CD4-positive, alpha-beta T cell treated with Interferon gamma for 1 hour (primary cell): ENCODE data around the gene SCAANT1.
A peak's percentile ranks its signal among the peaks of the same experiment; 100 is the strongest.

ENCODE experiments used
- DNase-seq: peaks from one replicate; pipeline ENCODE4 v3.0.0-alpha.2; 2020

Gene SCAANT1

DNA sequence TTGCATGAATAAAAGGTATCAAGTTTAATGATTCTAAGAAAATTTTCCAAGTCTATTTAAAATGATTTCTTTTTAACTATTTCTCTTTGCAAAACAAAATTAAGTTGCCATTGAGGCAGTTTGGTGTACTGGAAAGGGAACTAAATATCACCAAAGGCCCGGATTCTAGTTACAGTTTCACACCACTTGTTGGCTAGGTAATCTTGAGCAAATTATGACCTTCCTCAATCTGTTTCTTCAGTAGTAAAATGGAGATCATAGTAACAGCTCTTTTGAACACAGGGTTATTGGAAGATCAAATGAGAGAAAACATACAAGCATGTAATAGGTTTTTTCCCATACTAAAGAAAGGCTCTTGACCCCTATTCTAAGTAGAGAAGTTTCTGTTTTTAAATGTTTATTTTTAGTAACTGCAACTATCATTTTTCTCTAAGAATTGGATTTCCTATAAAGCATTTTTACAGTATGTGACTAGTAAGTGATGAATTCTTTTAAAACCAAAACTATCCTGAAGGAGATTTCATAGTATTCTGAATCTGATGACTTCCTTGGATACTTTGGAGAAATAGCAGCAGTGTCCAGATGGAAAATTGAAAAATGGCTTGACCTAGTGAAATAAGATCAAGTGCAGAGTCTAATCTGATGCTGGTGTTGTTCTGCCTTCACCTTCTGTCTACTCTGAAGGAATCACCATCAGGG, 15.7 kb downstream of the SCAANT1 start:
- DNase-seq = no peak

DNA sequence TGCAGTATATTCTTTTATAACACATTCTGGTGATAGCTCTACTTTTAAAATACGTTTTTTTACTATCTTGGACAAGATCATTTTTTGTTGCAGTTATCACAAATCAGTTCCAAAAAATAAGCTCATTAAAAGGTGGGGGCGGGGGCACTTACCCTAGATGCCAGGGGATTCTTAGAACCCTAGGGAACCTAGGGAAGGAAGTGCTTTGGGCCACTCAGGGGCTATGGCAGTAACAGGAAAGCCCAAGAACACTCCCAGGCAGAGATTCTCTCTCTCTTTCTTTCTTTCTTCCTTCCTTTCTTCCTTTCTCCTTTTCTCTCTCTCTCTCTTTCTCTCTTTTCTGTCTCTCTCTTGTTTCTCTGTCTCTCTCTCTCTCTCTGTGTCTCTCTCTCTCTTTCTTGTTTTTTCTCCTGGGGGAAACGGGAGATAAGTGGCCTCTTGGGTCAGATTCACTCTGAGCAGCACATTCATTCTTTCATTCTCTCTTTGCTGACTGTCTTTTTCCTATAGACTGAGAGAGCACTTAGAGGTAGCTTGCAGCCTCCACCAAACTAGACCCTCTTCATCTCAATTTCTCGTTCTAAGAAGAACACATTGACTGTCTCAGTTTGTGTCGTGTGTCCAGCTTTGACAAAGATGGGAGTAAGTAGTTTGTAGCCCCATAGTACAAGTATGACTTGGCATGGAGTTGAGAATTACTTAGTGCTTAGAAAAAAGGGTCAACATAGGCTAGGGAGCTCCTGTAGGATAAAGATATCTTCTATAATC, 16.6 kb downstream of the SCAANT1 start:
- DNase-seq = no peak

DNA sequence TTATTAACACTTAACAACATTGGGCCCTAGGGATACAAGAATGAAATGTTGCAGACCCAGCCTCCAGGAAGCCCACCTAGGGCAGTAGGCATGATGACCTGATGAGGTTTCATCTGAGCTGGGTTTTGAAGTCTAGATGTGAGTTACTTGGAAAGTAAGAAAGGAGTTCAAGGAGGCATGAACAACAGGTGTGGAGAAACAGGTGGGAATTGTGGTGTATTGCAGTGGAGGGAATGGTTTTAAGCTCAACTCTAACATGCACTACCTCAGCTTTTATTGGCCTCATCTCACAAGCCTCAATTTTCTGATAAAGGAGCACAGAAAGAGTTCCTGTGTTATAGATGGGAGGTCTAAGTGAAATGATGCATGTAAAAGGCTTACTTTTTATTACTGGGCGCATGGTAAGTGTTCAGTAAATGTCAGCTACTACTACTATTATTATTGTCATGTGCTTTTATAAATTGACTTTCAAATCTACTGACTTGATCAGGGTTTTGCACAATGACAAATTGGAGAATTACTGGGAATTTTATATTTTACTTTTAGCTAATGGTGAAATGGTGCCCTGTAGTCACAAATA, 19.3 kb downstream of the SCAANT1 start:
- DNase-seq = no peak

DNA sequence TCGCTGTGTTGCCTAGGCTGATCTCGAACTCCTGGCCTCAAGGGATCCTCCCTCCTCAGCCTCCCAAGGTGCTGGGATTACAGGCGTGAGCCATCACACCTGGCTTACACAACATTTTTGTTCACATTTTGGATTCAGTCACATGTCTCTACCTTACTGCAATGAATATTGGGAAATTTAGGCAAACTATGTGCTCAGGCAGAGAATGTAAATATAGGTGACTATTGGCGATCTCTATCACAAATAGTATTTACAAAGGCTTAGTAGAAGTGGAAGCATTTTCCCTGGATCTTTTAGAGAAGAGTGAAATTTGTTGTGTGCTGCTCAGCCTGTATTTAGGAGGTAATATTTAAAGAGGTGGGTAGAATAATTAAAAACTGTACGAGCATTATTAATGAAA, 20.7 kb downstream of the SCAANT1 start:
- no peak for DNase-seq

DNA sequence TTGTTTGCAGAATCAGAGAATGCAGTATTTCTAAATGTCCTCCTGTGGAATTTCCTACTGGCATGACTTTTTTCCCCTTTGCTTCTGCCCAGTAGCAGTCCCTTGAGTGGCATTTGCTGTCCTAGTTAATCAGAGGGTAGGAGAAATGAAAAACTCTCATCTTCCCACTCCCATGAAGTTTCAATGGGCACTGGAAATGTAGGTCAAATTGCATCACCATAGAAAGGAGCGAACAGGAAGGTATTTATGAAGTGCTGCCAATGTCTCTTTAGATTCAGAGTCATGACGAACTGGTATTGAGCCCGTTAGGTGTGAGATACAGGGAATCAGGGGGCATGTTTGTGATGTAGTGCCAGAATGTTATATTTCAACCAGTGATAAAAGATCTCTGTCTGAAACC, 25.3 kb downstream of the SCAANT1 start:
- no peak for DNase-seq

DNA sequence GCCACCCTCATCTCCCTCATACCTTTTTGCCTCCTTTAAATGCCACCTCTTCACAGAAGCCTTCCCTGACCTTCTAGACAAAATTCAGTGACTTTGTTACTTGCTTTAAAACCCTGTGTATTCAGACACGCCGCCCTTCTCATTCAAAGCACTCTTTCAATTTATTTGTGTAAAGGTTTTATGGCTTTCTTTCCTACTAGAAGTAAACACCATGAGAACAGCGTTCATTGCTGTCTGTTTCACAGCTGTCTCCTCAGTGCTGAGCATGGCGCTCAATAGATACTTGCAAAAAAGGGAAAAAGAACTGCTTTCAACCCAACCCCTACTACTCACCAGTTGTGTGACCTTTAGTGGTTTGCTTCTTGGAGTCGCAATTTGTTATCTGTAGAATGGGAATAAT, 31.5 kb downstream of the SCAANT1 start:
- DNase-seq = no peak

DNA sequence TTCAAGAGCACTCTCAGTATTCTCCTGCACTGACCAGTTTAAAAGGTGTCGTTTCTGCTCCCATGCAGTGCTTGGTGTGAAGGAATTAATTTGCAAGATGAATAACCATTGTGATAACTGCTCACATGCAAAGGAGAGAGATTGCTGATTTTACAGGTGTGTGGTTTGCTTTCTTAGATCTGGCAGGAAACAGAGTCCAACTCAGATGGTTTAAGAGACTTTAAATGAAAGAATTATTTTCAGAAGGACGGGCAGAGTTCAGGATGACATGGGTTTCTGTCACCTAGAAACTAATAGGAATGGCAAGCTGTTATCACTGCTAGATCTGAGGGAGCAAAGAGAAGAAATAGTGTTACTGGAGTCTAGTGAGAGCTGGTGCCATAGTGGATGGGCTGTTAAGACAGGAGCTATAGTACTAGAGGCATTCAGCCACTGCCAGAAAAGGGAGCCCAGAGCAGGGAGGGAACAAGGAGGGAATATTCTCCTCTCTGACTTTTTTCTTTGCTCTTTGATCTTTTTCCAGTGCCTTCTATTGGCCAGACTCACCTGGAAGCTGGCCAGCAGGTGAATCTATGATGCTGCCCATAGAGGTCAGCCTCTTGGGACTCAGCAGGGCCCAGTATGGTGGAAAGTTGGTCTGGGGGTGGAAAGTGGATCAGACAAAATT, 33.7 kb downstream of the SCAANT1 start:
- DNase-seq = no peak

DNA sequence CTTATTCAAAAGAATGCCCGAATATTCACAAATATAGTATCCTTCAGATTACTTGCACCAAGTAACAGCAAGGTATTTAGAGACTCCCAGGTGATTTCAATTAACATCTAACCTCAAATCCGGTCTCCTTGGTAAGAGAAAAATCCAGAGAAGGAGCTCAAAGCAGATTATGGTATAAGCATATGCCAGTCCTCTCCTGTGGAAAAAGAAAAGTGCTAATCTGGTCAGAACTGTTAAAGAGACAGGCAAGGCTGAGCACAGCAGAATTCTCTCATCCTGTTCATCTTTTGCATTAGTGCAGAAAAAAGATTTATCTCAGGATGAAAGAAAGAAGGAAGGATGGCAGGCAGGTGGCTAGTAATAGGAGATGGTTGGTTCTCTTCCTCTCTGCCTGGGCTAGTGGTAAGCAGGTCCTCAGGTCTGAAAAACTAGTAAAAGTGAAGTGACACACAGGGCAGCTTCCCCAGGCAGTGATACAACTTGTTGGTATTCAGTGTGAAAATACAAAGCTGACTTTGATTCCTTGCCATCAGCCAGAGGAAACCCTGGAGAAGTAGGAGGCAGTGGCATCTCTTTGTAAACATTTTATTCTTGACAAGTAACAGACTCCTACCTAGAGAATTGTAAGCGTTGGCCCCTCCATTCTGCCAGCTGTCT, 34.3 kb downstream of the SCAANT1 start:
- no peak for DNase-seq

DNA sequence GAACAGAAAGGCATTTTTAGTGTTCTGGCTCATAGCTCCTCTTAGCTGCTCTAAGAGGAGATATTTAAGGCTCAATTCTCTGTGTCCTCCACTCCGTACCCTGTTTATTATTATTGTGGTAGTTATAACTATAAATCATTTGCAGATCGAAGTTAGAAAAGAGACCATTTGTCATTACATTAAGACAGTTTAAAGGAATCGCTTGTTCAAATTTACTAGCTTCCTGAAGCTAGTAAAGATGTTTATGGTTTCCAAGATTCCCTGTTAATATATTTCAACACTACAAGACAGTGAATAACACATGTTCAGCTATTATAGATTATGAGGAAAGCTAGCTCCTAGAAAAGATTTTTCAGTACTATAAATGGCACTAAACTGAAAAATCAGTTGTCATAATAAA, 35.9 kb downstream of the SCAANT1 start:
- no peak for DNase-seq

DNA sequence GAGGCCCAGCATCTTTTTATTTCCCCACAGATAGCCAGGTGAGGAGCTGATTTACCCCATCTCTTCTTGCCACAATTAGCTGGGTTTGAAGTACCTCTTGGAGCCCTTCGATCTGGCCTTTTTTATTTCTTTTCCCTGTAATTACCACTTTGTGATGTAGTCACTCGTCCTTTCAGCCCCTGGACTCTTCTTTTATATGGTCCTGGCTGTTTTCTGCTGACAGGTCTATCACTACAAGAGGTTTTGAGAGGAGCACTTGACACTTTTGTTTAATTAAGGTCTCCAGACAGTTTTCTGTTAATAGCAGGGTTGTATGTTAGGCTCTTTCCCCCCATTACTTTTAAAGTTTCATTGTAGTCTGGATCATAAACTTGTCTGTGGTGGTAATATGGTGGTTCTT, 36.7 kb downstream of the SCAANT1 start:
- no peak for DNase-seq

DNA sequence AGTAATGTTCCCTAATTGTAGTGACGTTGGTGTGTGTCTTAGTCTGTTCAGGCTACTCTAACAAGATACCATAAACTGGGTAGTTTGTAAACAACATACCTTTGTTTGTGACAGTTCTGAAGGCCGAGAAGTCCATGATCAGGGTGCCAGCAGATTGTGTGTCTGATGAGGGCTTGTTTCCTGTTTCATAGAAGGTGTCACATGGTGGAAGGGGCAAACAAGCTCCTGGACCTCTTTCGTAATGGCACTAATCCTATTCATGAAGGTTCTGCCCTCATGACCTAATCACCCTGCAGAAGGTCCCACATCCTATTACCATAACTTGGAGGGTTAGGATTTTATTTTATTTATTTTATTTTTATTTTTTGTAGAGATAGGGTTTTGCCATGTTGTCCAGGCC, 37.4 kb downstream of the SCAANT1 start:
- no peak for DNase-seq

DNA sequence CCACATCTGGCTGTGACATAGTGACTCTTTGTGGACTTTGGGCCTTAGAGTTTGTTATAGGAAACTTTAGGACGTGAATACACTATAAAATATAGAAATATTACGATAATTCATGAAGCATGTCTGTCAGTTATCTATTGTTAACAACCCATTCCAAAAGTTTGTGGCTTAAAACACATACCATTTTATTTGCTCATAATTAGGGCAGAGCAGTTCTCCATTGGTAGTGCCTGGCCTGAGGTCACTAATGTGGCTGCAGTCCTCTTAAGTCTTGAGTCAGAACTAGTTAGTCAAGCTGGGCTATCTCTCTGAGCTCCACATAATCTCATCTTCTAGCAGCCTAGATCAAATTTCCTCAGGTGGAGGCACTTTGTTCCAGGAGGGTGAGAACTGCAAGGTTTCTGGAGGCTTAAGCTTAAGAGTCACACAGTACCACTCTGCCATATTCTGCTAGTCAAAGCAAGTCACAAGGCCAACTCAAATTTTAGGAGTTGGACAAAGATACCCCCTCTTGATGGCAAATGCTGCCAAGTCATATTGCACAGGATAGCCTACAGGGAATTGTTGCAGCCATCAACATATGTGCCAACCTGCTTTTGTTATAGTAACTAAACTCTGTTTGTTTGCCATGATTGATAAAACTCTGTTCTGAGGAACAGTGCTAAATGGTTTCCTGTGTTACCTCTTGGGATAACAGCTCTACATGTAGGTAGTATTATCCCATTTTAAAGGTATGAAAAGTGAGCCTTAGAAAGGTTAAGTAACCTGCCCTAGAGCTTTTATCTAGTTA, 39.9 kb downstream of the SCAANT1 start:
- no peak for DNase-seq

DNA sequence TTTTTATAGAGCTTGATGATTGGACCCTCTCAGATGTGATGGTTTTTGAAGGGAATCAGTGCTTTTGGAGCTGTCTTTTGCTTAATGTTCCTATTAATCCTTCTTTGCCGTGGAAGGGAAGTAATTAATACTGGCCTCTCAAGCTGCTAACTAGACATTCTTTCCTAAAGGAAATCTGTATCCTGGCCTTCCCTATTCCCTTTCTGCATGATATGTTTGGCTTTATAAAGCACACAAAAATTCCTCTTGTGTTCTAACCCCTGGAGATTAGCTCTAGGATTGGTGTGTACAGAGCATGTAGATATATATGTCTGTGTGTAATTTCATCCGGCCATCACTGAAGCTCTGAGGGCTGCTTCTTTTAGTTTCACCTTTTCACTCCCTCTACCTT, 41.6 kb downstream of the SCAANT1 start:
- DNase-seq = no peak

DNA sequence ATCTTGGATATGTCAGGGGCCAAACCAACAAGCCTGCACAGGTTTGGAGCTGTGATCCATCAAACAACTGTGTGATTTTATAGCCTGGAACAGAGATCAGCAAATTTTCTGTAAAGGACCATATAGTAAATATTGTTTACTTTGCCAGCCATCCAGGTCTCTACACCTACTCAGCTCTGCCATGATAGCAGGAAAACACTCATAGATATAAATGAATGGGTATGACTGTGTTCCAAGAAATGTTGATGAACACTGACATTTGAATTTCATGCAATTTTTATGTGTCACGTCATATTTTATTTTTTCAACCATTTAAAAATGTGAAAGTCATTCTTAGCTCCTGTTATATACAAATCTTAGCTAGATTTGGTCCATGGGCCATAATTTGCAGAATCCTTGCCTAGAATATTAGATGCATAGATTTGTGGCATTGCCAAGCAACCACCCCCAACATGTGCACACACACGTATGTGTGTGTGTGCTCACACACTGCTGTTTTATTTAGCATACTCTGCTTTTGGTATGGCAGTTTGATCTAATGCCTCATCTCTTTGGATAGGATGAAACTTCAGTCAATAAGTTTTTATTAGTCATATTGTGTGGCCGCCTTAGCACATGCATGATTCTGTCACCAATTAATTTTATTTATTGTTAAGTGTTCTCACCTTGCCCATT, 42.1 kb downstream of the SCAANT1 start:
- DNase-seq = no peak

DNA sequence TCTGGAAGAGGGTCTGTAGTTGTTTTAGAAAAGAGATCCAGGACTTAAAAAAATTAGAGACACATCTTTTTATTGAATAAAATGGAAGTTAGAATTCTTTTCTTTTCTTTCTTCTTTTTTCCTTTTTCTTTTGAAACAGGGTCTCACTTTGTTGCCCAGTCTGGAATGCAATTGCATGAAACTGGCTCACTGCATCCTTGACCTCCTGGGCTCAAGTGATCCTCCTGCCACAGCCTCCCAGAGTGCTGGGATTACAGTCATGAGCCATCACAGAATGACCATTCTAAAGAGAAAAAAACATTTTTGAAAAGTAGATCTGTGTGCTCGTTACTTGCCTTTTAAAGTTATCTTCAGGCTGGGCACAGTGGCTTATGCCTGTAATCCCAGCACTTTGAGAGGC, 45.0 kb downstream of the SCAANT1 start:
- no peak for DNase-seq

DNA sequence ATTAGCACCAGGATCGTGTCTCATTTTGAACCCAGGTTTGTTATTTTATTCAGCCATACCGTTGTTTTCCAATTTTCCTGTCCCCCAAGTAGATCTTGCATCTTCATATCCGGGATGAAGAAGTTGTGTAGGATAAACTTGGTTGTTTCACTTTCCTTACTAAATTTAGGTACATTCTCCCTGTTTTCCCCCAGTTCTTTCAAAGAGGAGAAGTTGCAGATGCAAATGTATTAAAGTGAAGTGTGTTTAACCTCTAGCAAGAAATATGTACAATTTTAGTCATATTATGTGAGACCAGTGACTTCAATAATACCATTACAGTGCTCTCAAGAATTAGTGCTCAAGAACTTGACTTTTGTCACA, 47.2 kb downstream of the SCAANT1 start:
- no peak for DNase-seq

DNA sequence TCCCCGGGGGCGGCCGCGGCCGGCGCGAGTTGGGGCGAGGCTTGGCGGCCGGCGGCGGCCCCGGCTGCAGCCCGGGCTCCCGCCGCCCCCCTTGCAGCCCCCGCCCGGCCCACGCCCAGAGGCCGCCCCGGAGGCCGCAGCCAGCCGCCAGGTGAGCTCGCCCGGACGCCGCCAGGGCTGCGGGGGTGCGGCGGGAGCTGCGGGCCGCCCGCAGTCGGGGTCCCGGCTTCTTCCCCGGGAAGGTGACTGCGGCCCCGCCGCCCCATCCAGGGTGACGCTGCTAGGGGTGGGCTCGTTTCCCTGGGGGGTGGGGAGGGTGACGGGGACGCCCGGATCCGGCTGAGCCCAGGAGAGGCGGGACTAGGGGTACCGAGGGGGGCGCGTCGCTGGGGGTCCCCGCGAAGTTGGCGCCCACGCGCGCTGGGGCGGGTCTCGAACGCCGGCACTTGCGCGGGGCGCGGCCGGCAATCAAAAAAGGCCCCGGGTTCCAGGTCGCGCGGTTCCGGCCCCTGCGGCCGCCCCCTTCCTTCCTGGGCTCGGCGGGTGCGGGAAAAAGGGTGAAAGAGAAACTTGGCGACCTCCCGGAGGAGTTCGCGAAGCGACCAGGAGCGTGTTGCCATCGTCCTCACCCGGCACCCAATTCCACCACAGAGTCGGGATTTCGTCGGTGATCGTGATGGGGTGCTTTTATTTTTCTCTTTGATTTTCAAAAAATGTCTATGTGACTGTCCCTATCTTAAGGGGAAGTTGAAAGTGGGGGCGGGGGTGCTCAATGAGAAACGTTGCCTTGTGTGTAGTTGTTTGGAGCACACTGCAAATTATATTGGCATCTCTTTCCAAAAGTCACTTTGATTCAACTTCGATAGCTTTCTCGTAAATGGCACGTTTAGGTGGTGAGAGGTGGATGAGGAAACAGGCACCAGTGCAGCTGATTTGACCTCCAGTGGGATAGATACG, 47.9 kb downstream of the SCAANT1 start:
- peak; percentile 19 for DNase-seq

DNA sequence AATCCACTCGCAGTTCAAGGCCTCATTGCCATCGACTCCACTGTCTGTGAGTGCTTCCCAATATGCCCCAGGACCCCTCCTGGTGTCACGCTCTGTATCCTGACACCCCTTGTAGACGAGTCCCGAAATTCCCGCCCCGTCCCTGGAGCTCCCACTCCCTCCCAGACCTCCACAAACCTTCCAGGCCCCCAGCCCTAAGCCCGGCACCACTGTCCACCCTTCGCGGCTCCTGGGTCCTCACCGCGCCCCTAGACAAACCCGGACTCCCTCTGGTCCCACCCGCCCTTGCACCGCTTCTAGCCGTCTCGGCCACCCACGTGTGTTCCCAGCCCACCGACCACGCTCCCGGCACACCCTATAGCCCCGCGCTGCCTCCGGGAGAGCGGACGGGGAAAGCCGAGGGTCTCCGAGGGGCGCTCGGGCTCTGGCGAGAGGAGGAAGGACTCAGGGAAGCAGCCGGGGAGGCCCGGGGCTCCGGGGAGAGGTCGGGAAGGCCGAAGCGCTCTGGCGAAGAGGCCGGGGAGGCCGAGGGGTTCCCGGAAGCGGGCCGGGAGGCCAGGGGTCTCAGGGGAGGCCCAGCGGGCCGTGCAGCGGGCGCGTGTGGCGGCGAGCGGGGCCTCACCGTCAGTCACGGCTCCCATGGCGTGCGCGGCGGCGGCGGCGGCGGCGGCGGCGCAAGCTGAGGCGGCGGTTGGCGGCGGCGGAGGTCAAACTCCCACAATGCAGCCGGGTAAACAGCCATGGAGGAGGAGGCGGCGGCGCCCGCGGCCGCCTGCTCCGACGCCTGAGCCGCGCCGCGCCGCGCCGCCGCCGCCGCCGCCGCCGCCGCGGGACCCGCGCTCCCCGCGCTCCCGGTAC, 48.8 kb downstream of the SCAANT1 start, which contains the start of the genes ATXN7 and THOC7:
Gene ATXN7, plus strand, starts transcription at position 718 of the 858 bp plus-strand sequence. CDS start 48,732 bp downstream, outside the sequence.
Gene THOC7, minus strand, starts transcription at position 656 of the 858 bp plus-strand sequence. Its CDS starts 15 bp downstream, at position 641.
- DNase-seq = peak; percentile 71

DNA sequence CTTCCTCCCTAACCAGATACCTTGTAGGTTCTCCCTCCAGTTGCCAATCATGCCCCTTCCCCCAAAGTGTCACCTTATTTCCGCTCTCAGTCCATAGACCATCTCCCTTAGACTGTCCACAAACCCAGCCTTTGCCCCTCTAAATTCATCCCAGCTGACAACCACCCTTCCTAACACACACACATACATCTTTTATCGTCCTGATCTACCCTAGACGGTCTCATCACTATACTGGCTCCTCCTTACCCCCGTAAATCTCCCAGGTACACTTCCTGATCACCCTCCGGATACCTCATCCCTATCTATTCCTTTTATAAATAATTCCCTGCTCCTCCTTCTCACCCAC, 49.4 kb downstream of the SCAANT1 start:
- no peak for DNase-seq
